ENCODE results near the gene EIF5A.

EIF5A gene

DNA sequence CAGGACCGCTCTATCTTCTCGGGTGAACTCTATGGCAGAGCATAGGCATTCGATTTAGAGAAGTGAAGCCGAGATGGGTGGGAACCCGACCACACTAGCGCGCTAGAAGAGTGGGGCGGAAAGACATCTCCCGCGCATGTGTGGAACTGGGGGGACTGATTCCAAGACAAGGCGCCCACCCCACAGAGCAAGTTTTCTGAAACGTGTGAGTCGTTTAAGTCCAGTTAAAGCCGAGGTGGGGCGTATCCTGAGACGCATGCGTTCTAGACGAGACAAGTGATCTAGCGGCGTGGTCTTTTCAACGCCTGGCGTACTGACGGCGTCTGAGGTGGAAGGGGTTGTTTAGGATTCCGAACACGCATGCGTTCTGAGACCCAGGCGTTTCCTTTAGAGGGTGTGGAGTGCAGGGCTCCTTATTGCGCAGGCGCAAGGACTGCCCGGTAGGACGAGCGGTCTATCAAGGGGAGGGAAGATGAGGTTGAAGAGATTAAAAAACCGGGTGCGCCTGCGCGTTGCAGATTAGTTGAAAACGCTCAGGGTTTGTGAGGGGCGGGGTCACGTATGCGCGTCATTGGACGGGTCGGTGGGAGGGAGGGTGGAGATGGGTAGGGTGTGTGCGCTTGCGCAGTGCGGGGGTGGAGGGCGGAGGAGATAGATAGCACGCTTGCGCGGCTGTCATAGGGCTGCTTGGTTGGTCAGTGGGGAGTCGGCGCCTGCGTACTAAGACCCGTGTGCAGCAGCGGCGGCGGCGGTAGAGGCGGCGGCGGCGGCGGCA is at the start of gene EIF5A:
Gene EIF5A (plus strand): TSS at position 718 of the 775 bp plus-strand sequence. CDS start 2,008 bp downstream, outside the sequence.
- peak; percentile 99 for FAIRE-seq

- no peak for FAIRE-seq
These were observed 48.5 kb upstream of the EIF5A start for GRCh38 chr17:7258731-7259554.

DNA sequence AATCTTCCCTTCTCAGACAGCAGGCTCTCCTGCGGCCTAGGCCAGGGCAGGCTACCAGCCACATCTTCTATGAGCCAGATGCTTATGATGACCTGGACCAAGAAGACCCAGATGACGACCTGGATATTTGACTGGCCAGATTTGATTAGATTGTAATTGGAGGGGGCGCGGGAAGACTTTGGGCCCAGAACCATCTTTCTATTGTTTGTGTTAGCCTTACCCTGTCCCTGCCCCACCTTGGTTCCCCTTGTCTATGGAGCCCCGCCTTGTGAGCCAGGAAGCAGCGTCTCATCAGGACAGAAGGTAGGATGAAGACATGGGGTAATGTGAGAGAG is 47.9 kb upstream of the EIF5A start:
- no peak for FAIRE-seq

DNA sequence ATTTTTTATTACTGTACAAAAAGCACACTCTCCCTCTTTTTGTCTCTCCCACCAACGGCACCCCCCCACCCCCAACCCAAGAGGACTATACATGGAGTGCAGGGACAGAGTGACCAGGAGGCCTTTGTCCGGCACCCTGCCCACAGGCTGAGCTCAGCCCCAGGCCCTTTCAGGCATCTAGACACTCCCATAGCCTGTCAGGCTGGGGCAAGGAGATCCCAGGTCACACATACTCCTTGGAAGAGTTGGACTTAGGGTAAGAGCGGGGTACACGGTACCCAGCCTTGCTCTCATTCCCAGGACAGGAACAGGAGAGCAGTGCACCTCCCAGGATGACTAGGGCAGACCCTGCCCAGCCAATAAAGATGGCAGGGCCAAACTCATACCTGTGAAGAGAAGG is 47.3 kb upstream of the EIF5A start:
- FAIRE-seq: no peak

- no peak for FAIRE-seq
These were observed 46.6 kb upstream of the EIF5A start for GRCh38 chr17:7260651-7261378.

- no peak for FAIRE-seq
These were observed 45.8 kb upstream of the EIF5A start for GRCh38 chr17:7261379-7262191.

DNA sequence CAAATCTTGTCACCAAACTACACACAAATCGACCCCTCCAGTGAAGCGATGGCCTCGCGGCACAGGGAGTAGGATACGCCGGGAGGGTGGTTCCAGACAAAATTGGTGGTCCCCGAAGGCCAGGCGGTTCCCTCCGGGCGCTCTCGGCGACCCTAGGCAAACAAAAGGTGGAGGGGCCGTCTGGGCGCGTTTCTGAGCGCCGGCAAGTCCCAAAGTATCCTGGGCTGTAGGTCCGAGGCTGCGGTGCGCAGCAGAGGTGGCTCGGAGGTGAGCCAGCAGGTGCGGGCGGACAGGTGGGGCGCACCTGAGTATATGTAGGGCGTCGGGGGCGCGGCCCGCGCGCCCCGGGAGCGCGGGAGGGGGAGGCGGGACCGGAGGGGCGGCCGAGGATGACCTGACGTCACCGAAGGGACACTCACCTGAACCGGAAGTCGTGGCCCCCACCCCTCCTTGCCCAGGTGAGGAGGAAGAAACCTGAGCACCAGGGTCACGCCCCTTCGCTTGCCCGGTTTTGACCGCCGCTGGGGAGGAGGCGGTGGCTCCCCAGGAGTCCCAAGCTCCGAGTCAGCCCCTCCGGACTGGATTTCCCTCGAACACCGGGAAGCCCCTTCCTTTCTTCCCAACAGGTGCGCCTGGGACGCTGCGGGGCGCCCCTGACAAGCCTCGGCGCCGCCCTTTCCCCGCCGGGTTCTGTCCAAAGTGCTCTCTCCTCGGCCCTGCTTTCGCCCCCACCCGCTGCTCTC is 45.1 kb upstream of the EIF5A start, which contains the start of gene CLDN7:
Gene CLDN7 (minus strand): TSS at position 287 of the 743 bp plus-strand sequence. CDS start 435 bp downstream, outside the sequence.
- no peak for FAIRE-seq

DNA sequence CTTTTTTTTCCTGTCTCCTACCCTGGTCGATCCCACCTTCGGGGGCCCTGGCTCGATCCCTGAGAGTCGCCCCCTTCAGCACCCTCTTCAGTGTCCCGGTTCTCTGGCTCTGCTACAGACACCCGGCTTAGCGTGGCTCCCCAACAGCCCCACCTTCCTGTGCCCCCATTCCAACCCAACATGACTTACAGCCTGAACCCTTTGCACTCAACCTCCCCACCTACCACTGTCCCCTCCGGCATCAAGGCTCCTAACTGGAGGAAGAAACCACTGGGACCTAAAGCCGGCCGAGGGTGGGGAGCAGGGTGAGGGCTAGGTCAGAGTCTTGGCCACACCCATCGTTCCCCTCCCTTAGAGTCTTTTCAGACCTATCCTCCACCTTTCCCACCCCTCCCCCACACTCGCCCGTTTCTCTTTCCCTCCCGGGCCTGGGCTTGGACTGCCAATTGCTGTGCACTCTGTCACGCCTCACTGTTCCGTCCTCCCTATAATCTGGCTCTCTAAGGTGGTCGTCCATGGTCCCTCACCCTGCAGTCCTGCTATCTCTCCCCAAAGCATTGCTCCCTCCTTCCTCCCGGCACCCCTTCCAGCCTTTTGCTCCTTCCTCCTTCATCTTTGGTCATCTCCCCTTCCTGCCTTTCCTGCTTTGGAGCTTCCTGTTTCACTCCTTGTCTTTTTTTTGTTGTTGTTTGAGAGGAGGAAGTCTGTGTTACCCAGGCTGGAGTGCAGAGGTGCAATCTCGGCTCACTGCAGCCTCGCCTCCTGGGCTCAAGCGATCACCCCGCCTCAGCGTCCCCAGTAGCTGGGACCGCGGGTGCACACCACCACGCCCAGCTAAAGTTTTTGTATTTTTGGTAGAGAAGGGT is 44.3 kb upstream of the EIF5A start:
- FAIRE-seq: no peak

DNA sequence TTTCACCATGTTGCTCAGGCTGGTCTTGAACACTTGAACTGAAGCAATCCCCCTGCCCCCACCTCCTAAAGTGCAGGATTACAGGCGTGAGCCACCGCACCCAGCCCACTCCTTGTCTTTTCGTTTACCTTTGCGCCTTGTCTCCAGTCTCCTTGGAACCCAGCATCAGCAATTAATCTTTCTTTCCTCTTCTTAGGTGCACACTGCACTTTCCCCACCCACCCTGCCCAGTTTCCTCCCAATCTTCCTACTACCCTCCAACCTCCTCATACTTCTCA is 43.7 kb upstream of the EIF5A start:
- no peak for FAIRE-seq

DNA sequence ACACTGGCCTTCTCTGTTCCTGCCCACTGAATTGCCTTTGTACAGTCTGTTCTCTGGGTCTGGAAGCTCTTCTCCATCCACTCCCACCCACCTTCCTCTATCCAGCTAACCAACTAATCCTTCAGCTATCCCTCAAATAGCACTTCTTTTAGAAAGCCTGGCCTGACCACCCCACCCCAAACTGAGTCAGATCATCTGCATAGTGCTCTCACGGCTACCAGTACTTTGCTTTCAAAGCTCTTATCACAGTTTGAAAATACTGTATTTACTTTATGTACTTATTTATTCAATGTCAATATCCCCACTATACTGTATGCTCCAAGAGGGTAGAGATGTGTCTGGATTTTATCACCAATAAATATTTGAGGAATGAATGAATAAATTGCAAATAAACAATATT is 40.6 kb upstream of the EIF5A start:
- no peak for FAIRE-seq

DNA sequence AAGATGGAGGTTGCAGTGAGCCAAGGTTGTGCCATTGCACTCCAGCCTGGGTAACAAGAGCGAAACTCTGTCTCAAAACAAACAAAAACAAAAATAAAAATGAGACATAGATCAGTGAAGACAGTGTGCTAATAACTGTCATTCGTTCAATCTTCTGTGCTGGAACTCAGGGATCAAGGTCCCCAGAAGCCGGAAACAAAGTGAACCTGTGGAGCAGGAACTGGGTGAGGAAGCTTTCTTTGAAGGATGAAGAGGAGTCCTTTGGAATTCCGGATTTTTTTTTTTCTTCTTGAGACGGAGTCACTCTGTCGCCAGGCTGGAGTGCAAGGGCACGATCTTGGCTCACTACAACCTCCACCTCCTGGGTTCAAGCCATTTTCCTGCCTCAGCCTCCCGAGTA is 28.0 kb upstream of the EIF5A start:
- no peak for FAIRE-seq

GRCh38 chr17:7280519-7281073 is 26.8 kb upstream of the EIF5A start:
- peak; percentile 47 for FAIRE-seq

- peak; percentile 92 for FAIRE-seq
These were observed 26.1 kb upstream of the EIF5A start, which contains the start of gene SLC2A4 for GRCh38 chr17:7281074-7281952. TSS of gene SLC2A4 (plus strand) at chr17:7281718. CDS start at chr17:7281935, 217 bp downstream.

DNA sequence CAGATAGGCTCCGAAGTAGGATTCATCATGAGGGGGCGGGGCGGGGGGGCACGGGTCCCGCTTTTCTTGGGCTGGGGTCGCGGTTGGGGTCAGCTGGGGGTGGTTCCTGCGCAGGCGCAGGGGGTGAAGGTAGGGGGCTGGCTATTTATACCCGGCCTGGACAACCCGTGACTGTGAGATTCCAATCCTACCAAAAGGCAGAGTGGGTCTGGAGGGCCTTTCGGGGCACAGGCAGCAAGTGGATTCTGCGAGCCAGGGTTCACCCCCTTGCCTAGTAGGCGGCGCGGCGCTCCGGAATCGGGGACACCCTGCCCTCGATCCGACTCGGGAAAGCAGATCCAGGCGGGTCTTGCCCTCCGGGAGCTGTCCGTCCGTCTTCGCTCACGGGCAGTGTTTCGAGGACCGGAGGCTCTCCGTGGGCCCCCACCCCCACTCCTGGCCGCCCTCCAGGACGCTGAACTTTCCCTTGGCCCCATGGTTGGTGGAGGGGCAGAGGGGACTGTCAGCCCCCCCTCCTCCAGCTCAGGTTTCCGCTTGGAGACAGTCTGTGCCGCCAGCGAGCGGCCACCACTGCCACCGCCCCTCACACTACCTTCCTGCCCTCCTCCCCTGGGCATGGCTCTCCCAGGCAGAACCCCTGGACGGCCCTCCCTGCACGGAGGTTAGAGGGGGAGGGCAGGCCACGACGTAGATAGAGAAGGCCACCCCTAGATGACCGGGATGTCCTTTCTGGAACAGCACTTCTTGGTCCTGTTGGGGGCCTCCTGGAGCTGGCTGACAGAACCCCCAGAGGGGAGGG is 25.3 kb upstream of the EIF5A start:
- FAIRE-seq: no peak

GRCh38 chr17:7282752-7283321 is 24.6 kb upstream of the EIF5A start:
- FAIRE-seq: no peak

- no peak for FAIRE-seq
These were observed 23.8 kb upstream of the EIF5A start for GRCh38 chr17:7283471-7284216.

- no peak for FAIRE-seq
These were observed 22.5 kb upstream of the EIF5A start for GRCh38 chr17:7284911-7285310.

- FAIRE-seq: no peak
These were observed 21.7 kb upstream of the EIF5A start for GRCh38 chr17:7285679-7286078.

Data from A204.1 (cell line).